Thoracic aorta (tissue), 2 donors: Measurements from ENCODE around the gene TSBP1. TPM values are rescaled to one million over a fixed set of nuclear protein-coding genes. Genes with fewer than 3 reads are reported as not detected.
"Not testable (repeated sequence)": the region's sequence is repeated elsewhere in the genome, so short reads cannot be mapped to it uniquely, and the experiment has no call there.

Experiments used
- ATAC-seq: fragments of 150-250 bp; one replicate; pipeline ENCODE4 v1.8.0; 2017; ENCODE audit warnings: low read depth; ENCODE audit not compliant: insufficient number of reproducible peaks, low FRiP score
- DNase-seq: peaks from one replicate; pipeline ENCODE4 v3.0.0-alpha.2; 2020; ENCODE audit warnings: low spot score
- H3K27ac ChIP-seq, 2 donors: fragments of 200-600 bp; sonication (generic); 1 replicate in 1 of 2; 2 replicates in 1 of 2; pipeline ENCODE4 v1.5.1; 2016; ENCODE audit warnings: mild to moderate bottlenecking in 2 of 2, moderate library complexity in 2 of 2
- H3K27me3 ChIP-seq: fragments of 200-600 bp; sonication (generic); replicated peaks from 2 replicates; pipeline ENCODE4 v1.6.0; 2016; ENCODE audit warnings: mild to moderate bottlenecking; ENCODE audit not compliant: insufficient read depth
- H3K36me3 ChIP-seq: fragments of 200-600 bp; sonication (generic); one replicate; pipeline ENCODE4 v1.5.1; 2016
- H3K4me1 ChIP-seq, 2 donors: fragments of 200-600 bp; sonication (generic); 1 replicate in 1 of 2; 2 replicates in 1 of 2; pipeline versions ENCODE4 v1.5.1 to v1.6.0; 2016; ENCODE audit warnings: low read depth in 2 of 2, mild to moderate bottlenecking in 1 of 2; ENCODE audit not compliant: control insufficient read depth in 1 of 2
- H3K4me3 ChIP-seq: fragments of 200-600 bp; sonication (generic); 2 replicates; pipeline ENCODE4 v1.5.1; 2016; ENCODE audit warnings: mild to moderate bottlenecking
- H3K9me3 ChIP-seq: fragments of 200-600 bp; sonication (generic); 2 replicates; pipeline ENCODE4 v1.5.1; 2016
- CTCF ChIP-seq: fragments of 200-600 bp; sonication (generic); IDR thresholded peaks from one replicate; pipeline ENCODE4 v1.5.1; 2019; ENCODE audit warnings: antibody characterized with exemption
- total RNA-seq, 2 donors: library from RNA; depleted of rRNA; stranded (reverse); fragments of >200 nt; gene quantifications; one replicate each; pipeline versions ENCODE4 v1.1.0 to v1.2.3, GENCODE V29; 2016

Gene TSBP1
- total RNA-seq, 2 donors from 2014 or later = not detected

DNA sequence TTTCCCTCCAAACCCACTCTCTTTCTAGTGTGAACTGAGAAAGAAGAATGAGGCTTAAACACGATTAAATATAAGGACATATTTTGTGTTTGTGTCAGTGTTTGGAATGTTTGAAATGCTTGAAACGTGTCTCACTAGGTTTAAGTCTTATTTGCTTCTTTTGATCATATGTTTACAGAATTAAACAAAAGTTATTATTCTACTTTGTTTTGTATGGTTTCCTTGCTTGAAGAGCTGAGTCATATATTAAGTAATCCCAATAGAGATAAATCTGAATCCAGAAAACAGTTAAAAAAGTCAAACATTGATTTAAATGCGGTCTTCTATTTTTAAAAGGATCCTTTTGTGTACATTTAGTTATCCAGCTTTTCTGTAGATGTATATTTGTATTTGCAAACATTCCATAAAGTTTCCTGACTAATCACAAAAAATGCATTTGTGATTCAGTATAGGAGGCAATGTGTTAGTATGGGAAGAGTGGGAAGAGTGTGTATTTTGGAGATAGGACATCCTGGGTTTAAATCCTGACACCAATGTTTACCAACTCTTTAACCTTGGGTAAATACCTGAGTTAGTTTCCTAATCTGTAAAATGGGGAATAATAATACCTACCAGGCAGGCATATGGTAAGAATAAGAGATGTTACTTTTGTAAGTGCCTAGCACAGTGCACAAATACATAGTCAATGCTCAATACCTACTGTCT lies 72.9 kb downstream of the TSBP1 start:
- DNase-seq = no peak
- Histone ChIP-seq H3K4me3 (no peak overlapping the region), H3K9me3 (no peaks in the 10 kb centered on the region), H3K36me3 (no peaks in the 10 kb centered on the region), H3K27me3 (no peaks in the 10 kb centered on the region), H3K27ac (no peak overlapping the region), H3K4me1 (no peaks in the 10 kb centered on the region)
- ATAC-seq = no peak
- no peak for TF ChIP-seq CTCF

GRCh38 chr6:32294980-32295379 lies 76.7 kb downstream of the TSBP1 start:
- not testable (repeated sequence) for ATAC-seq, H3K36me3 ChIP-seq, H3K4me1 ChIP-seq, H3K9me3 ChIP-seq, DNase-seq, H3K27me3 ChIP-seq, H3K27ac ChIP-seq, H3K4me3 ChIP-seq

DNA sequence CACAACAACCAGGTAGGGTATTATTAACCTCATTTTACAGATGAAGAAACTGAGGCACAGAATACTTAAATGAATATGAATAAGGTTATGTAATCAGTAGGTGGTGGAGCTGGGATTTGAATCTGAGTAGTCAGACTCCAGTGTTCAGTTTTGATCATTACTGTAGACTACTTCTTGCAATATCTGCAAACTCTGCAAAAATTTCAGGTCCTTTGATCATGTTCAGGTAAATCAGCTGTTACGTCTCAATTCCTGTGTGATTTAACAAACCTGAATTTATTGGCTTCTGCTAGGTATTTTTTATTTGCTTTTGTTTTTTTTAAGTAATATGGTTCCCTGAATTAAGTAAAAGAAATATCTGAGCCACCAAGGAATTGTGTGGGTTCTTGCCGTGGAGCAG lies 77.1 kb downstream of the TSBP1 start:
- no peak for DNase-seq
- no peak overlapping the region for H3K4me3 ChIP-seq
- TF ChIP-seq CTCF = no peak
- no peak for ATAC-seq
- H3K9me3 ChIP-seq = no peaks in the 10 kb centered on the region
- H3K36me3 ChIP-seq = no peaks in the 10 kb centered on the region
- H3K4me1 ChIP-seq = no peaks in the 10 kb centered on the region
- H3K27me3 ChIP-seq = no peaks in the 10 kb centered on the region
- no peak overlapping the region for H3K27ac ChIP-seq

DNA sequence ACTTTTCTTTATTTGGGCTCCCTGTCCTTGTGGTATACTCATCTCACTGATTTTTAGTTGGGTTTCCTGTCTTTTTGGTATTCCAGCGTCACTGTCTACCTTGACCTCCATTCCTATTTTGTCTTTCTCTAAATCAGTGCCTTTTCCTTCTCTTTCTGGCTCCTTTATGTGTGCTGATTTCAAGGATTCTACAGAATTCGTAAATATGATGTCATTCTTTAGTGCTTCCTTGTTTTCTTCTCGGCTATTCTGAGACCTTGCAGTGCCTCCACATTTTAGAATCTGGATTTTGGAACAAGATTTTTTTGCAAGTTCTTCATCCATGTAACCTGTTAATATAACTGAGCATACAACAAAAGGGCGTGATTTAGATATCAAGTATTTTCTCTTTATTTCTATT lies 78.0 kb downstream of the TSBP1 start:
- H3K36me3 ChIP-seq = no peaks in the 10 kb centered on the region
- no peaks in the 10 kb centered on the region for H3K9me3 ChIP-seq
- H3K27me3 ChIP-seq = no peaks in the 10 kb centered on the region
- ATAC-seq (no peak), DNase-seq (no peak)
- H3K27ac ChIP-seq = no peak overlapping the region
- H3K4me1 ChIP-seq = no peaks in the 10 kb centered on the region
- no peak overlapping the region for H3K4me3 ChIP-seq
- TF ChIP-seq CTCF = no peak

DNA sequence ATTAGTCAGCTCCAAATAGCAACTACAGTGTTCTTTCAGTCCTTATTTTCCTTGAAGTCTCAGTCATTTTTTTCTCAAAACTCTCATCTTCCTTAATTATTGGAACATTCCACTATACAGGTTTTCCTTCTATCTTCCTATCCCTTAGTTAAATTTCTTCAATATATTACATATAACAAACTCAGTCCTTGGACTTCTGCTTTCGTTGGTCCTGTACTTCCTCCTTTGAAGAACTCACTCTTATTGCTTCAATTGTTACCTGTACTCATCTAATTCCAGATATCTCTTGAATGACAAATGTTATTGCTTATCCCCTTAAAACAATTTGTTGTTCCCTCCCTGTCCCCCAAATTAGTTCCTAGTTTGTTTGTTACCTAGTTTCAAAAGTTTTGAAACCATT lies 80.2 kb downstream of the TSBP1 start:
- H3K9me3 ChIP-seq = no peaks in the 10 kb centered on the region
- ATAC-seq (no peak), DNase-seq (no peak)
- H3K4me3 ChIP-seq = no peak overlapping the region
- H3K27me3 ChIP-seq = no peaks in the 10 kb centered on the region
- H3K27ac ChIP-seq = no peak overlapping the region
- H3K36me3 ChIP-seq = no peaks in the 10 kb centered on the region
- no peaks in the 10 kb centered on the region for H3K4me1 ChIP-seq
- no peak for TF ChIP-seq CTCF

GRCh38 chr6:32290886-32291450 lies 80.7 kb downstream of the TSBP1 start:
- DNase-seq (no peak), ATAC-seq (no peak)
- Histone ChIP-seq H3K27me3 (no peaks in the 10 kb centered on the region), H3K9me3 (no peaks in the 10 kb centered on the region), H3K27ac (no peak overlapping the region), H3K36me3 (no peaks in the 10 kb centered on the region), H3K4me1 (no peaks in the 10 kb centered on the region), H3K4me3 (no peak overlapping the region)
- TF ChIP-seq CTCF = no peak
